OCI-LY7 (cell line): ENCODE data around the gene ELMO1. TPM values are rescaled to one million over a fixed set of nuclear protein-coding genes. Genes with fewer than 3 reads are reported as not detected.

Source experiments
- BruUV-seq: library from RNA; stranded (reverse); fragments of 400-500 nt; replicated peaks from 2 replicates; lab custom pipeline; 2021; lab: Mats Ljungman, UMichigan
- CTCF ChIA-PET: fragments of 300-600 bp; sonication (Branson Sonifier 250); formaldehyde crosslinking; loops from one replicate; lab custom pipeline; 2022; ENCODE audit warnings: antibody characterized with exemption; ENCODE audit not compliant: unreplicated experiment; lab: Charles Lee
- POLR2A ChIA-PET: fragments of 300-600 bp; sonication (Branson Sonifier 250); formaldehyde crosslinking; loops from one replicate; lab custom pipeline; 2022; ENCODE audit warnings: antibody characterized with exemption; lab: Charles Lee
- DNase-seq: peaks from one replicate; pipeline ENCODE4 v3.0.0-alpha.2; 2015; ENCODE audit warnings: low spot score
- H2AFZ ChIP-seq: fragments of 200-600 bp; sonication (generic), shearing (Covaris generic); 2 replicates; pipeline ENCODE4 v1.6.1; 2014; ENCODE audit warnings: mild to moderate bottlenecking, antibody characterized with exemption, low read length, moderate library complexity
- H3K27ac ChIP-seq: fragments of 200-600 bp; sonication (generic); 2 replicates; pipeline ENCODE4 v1.5.1; 2014; ENCODE audit warnings: mixed run types, low read depth, mild to moderate bottlenecking, moderate library complexity, low read length, inconsistent platforms; ENCODE audit not compliant: poor library complexity, severe bottlenecking
- H3K36me3 ChIP-seq: fragments of 200-600 bp; sonication (generic); 2 replicates; pipeline ENCODE4 v1.6.1; 2014; ENCODE audit warnings: mild to moderate bottlenecking, antibody characterized with exemption, low read length, moderate library complexity, mixed read lengths; ENCODE audit not compliant: insufficient read depth
- H3K4me1 ChIP-seq: fragments of 200-600 bp; sonication (generic); 2 replicates; pipeline ENCODE4 v1.5.1; 2014; ENCODE audit warnings: mild to moderate bottlenecking, low read length; ENCODE audit not compliant: insufficient read depth, poor library complexity, severe bottlenecking
- H3K4me2 ChIP-seq: fragments of 200-600 bp; sonication (generic); 2 replicates; pipeline ENCODE4 v1.6.1; 2014; ENCODE audit warnings: mild to moderate bottlenecking, low read length
- H3K4me3 ChIP-seq: fragments of 200-600 bp; sonication (generic); 2 replicates; pipeline ENCODE4 v1.5.1; 2014; ENCODE audit warnings: mild to moderate bottlenecking, low read depth, low read length; ENCODE audit not compliant: poor library complexity, severe bottlenecking
- H3K79me2 ChIP-seq: fragments of 200-600 bp; sonication (generic); 2 replicates; pipeline ENCODE4 v1.6.1; 2016; ENCODE audit warnings: low read depth, mild to moderate bottlenecking, low read length, moderate library complexity, mixed read lengths; ENCODE audit not compliant: insufficient read depth
- H3K9me2 ChIP-seq: fragments of 200-600 bp; sonication (generic); 2 replicates; pipeline ENCODE4 v1.6.1; 2016; ENCODE audit warnings: mild to moderate bottlenecking, low read length, mixed read lengths; ENCODE audit not compliant: insufficient read depth
- H3K9me3 ChIP-seq: fragments of 200-600 bp; sonication (generic); 2 replicates; pipeline ENCODE4 v1.6.1; 2014; ENCODE audit warnings: mild to moderate bottlenecking, mixed run types, low read length, mixed read lengths
- H4K20me1 ChIP-seq: fragments of 200-600 bp; sonication (generic); 2 replicates; pipeline ENCODE4 v1.6.1; 2014; ENCODE audit warnings: mild to moderate bottlenecking, antibody characterized with exemption, low read length, moderate library complexity, mixed read lengths; ENCODE audit not compliant: insufficient read depth
- CTCF ChIP-seq: fragments of 200-600 bp; sonication (generic); conservative IDR thresholded peaks from 2 replicates; pipeline ENCODE4 v1.5.1; 2014; ENCODE audit warnings: mild to moderate bottlenecking, antibody characterized with exemption, low read length, moderate library complexity, mixed read lengths
- EZH2phosphoT487 ChIP-seq: fragments of 200-600 bp; sonication (generic); IDR thresholded peaks from 2 replicates; pipeline ENCODE4 v1.6.1; 2018; ENCODE audit warnings: low read depth, borderline replicate concordance, mild to moderate bottlenecking, mixed run types, antibody characterized with exemption, low read length, moderate library complexity, mixed read lengths
- intact Hi-C: fragments of 100-400 bp; cut with micrococcal nuclease; formaldehyde crosslinking; loops from one replicate; pipeline ENCODE4 v1.10.0; 2022; ENCODE audit not compliant: unreplicated experiment
- total RNA-seq, 2 experiments: library from RNA; depleted of rRNA in 1 of 2; stranded (reverse); fragments of >200 nt in 1 of 2; shearing (Covaris generic) in 1 of 2; gene quantifications; 2 replicates each; pipeline ENCODE4 v1.2.3, GENCODE V29; 2014 to 2022

Gene ELMO1
- total RNA-seq, 2 experiments from 2014 or later: 101 to 103 TPM

- BruUV-seq: no TSS peak
- no peaks in the 10 kb centered on the region for H3K36me3 ChIP-seq
- intact Hi-C loops: loop anchor here (1.0 to 10.0 kb wide), 5 partner anchors 68 to 152 kb away; no protein-coding TSS in a partner anchor
- H4K20me1 ChIP-seq: no peaks in the 10 kb centered on the region
- H2AFZ ChIP-seq: peak overlapping the region; percentile 99
- H3K9me3 ChIP-seq: no peaks in the 10 kb centered on the region; the same call in 1 of the 2 replicates
- H3K79me2 ChIP-seq: no peaks in the 10 kb centered on the region
- POLR2A ChIA-PET: interaction anchor here (0.9 to 1.8 kb wide), 5 partner anchors 9 to 117 kb away, joined by 3 to 7 read pairs (median 4); no protein-coding TSS in a partner anchor
- H3K4me1 ChIP-seq: peaks cover 26% of the 10 kb centered on the region
- peak; percentile 99 for TF ChIP-seq CTCF
- TF ChIP-seq EZH2phosphoT487: no peak
- H3K9me2 ChIP-seq: no peaks in the 10 kb centered on the region
- peak overlapping the region; percentile 74 for H3K4me3 ChIP-seq
- CTCF ChIA-PET: interaction anchor here (0.6 to 3.4 kb wide), 5 partner anchors 12 to 118 kb away, joined by 3 to 15 read pairs (median 3); no protein-coding TSS in a partner anchor
- peak overlapping the region; percentile 89 for H3K4me2 ChIP-seq
- peak overlapping the region; percentile 27 for H3K27ac ChIP-seq
- DNase-seq: peak; percentile 82
Measured at GRCh38 chr7:37352974-37353948, 95.4 kb downstream of the ELMO1 start.

- Histone ChIP-seq H3K9me2 (no peaks in the 10 kb centered on the region), H3K79me2 (no peaks in the 10 kb centered on the region), H3K4me2 (peak overlapping the region; percentile 89), H4K20me1 (no peaks in the 10 kb centered on the region), H3K4me3 (peak overlapping the region; percentile 74), H2AFZ (peak overlapping the region; percentile 99; the same call in 1 of the 2 replicates), H3K9me3 (no peaks in the 10 kb centered on the region; the same call in 1 of the 2 replicates), H3K27ac (no peak overlapping the region), H3K4me1 (peaks cover 26% of the 10 kb centered on the region), H3K36me3 (no peaks in the 10 kb centered on the region)
- ChIA-PET POLR2A (interaction anchor here (0.6 to 1.8 kb wide), 5 partner anchors 8 to 151 kb away, joined by 3 to 7 read pairs (median 4); no protein-coding TSS in a partner anchor), CTCF (interaction anchor here (1.1 to 3.4 kb wide), 3 partner anchors 10 to 117 kb away, joined by 3 to 15 read pairs (median 3); no protein-coding TSS in a partner anchor)
- no peak for TF ChIP-seq EZH2phosphoT487
- no peak for TF ChIP-seq CTCF
- intact Hi-C loops: loop anchor here (5.0 to 10.0 kb wide), 2 partner anchors 135 to 142 kb away; no protein-coding TSS in a partner anchor
- DNase-seq: no peak
- TSS peak; percentile 86 for BruUV-seq
Measured at GRCh38 chr7:37352251-37352880, 96.3 kb downstream of the ELMO1 start.
